Stimulated activated CD8-positive, alpha-beta memory T cell treated with anti-CD3 and anti-CD28 coated beads, Interleukin-7, amount 100 ng/mL, for 24 hours (primary cell): ENCODE data around the gene MAD1L1.
A peak's percentile ranks its signal among the peaks of the same experiment; 100 is the strongest.

Experiments used
- DNase-seq: peaks from one replicate; pipeline ENCODE4 v3.0.0-alpha.2; 2020; ENCODE audit warnings: low read depth

The MAD1L1 gene

DNA sequence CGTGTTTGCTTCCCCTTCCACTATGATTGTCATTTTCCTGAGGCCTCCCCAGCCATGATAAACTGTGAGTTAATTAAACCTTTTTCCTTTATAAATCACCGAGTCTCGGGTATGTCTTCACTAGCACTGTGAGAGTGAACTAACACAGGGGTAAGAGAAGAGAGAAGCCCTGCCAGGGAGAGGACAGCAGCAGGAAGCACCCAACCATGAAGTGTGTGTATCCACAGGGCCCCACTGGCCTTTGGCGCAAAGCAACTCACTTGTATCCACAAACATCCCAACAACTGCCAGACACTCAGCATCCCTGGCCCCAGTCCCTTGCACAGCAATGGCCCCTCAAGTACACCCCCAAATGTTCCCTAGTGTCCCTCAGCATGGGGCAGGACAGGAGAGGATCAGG, 115.1 kb downstream of the MAD1L1 start:
- DNase-seq = no peak

DNA sequence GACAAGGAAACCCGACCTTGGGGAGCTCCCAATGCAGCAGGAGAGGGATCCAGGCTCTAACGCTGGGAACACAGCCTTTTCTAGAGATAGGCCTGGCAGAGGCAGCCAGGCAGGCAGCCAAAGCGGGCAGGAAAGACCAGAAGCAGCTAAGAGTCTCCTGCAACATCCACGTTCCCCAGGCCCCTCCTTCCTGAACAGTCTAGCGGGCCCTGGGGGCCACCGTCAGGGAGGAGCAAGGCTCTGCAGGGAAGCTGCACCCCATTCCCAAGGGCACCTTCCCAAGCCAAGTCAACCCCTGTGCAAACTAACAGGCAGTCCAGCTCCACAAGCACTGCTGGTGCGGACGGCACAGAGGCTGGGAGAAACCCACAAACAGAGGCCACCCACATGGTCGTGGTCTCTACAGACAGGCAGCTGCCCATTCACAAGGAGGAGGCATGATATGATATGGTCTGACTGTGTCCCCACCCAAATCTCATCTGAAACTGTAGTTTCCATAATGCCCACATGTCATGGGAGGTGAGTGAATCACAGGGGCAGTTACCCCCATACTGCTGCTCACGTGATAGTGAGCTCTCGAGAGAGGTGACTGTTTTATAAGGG, 115.7 kb downstream of the MAD1L1 start:
- DNase-seq = no peak

DNA sequence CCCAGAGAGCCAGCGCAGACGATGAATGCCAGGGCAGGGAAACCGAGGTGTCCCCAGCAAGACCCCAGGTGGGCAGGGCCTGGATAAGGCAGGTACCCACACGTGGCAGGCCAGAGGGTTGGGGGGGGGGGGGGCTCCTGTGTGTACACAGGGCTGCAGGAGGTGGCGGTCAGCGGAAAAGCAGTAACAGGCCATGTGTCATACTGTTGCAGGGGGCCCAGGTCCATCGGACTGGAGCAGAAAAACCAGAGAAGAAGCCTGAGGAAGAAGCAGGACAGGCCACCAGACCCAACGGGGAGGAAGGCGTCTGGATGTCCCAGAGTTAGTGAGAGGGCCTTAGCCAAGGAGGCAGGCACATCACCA, 116.3 kb downstream of the MAD1L1 start:
- no peak for DNase-seq

DNA sequence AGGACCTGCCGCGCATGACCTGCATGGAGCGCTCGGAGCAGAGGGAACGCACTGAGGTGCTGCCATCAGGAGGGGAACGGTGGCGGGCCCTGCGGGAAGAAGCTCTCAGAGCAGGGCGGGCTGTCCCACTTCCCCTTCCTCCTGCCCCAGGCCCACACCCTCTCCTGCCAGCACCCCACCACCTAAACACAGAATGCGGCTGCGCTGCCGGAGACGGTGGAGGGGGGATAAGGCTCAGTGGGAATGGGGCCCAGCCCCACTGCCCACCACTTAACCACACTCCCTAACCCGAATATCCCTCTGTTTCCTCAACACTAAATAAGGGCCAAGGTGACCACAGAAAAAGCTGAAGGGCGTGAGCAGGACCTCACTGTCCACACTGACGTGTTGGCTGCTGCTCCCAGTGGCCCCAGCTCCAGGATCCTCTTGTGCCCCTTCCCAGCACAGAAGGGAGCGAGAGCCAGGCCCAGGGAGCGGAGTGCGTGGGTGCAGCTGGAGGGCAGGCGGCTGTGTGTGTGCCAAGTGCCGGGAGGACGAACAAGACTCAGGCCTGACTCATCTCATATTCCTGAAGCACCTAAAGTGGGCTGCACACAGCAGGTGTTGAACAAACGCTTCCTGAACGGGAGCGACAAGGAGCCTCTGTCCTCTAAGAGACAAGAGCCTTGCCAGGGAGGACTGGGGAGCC, 116.8 kb downstream of the MAD1L1 start:
- DNase-seq = no peak

DNA sequence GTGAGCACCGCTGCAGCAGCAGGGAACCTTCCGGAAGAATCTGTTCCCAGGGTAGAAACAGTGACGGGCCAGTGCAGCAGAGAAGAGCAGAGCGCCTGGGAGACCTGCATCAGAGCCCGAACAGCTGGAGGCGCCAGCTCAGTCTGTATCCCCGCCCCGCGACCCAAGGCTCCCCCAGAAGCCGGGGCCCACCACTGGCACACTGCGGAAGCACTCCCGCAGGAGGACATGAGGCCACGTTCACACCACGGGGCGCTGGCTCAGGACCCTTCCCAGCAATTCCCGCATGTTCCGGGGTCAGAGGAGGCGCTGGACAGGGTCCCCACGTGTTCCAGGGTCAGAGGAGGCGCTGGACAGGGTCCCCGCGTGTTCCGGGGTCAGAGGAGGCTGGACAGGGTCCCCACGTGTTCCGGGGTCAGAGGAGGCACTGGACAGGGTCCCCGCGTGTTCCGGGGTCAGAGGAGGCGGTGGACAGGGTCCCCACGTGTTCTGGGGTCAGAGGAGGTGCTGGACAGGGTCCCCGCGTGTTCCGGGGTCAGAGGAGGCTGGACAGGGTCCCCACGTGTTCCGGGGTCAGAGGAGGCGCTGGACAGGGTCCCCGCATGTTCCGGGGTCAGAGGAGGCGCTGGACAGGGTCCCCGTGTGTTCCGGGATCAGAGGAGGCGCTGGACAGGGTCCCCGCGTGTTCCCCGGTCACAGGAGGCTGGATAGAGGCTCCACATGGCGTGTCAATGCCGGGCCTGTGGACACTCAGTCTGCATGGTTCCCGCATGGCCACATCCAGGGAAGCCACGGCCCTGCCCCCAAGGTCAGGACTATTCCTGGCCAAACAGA, 117.6 kb downstream of the MAD1L1 start:
- DNase-seq = no peak

DNA sequence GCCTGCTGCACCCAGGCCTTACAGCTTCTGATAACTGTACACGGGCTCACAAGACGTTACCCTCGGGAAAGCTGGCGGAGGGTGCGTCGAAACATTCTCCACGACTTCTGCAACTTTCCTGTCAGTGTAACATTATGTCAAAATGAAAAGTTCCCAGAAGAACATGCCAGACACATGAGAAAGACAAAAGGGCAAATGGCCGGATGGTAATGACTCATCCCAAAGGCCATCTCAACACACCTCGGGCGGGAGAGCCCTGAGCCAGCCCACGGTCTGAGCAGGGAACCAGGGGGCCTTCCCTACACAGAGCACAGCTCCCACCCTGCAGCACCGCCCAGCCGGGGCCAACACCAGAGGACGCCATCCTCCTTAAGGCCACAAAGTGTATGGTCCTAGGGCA, 118.7 kb downstream of the MAD1L1 start:
- no peak for DNase-seq

DNA sequence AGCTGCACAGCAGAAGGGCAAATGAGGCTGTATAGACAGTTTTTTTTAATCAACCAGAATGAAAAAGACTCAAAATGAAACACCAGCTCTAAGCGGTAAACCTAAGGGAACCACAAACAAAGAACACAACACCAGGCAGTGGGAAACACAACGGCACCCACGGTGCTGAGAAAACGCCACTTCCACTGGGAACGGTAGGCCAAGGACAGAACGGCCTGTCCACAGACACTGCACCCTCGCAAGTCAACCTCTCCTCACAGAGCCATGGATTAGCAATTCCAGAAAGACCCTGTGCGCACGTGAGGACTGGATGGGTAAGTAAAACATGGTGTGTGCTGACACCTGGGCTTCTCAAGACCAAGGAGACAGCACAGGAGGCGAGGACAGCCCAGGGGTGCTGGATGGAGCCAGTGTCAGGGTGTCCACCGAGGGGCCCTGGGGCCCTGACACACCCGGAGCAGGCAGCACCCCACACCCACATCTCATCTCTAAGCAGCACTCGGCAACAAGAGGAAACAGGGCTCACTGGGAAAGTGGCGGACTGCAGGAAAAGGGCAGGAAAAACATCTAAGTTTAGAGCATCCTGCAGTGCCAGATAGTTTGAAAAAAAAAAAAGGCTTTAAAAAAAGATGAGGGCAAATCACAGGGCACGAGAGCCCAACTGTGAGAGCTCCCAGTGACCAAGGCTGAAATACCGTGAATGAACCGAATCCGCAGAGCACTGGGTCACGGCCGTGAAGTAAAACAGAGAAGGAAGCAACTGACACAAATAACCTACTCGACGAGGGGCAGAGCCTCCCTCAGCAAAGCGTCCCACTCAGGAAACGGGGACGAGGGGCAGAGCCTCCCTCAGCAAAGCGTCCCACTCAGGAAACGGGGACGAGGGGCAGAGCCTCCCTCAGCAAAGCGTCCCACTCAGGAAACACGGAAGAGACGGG, 120.2 kb downstream of the MAD1L1 start:
- DNase-seq = no peak

DNA sequence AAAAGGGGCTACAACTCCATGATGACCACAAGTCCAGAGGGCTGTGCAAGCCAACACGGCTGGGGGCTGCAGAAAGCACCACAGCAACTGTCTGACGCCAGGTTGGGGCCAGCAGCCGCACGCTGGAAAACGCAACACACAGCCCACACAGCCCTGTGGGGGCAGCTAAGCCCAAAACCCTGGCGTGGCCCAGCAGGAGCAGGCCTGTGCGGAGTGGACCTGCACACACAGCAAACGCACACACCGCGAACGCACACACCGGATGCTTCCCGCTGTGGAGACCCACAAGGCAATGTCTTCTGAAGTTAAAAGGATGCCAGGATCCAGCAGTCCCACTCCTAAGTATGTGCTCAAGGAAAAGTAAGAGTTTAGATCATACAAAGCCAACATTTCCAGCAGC, 121.2 kb downstream of the MAD1L1 start:
- DNase-seq = no peak

DNA sequence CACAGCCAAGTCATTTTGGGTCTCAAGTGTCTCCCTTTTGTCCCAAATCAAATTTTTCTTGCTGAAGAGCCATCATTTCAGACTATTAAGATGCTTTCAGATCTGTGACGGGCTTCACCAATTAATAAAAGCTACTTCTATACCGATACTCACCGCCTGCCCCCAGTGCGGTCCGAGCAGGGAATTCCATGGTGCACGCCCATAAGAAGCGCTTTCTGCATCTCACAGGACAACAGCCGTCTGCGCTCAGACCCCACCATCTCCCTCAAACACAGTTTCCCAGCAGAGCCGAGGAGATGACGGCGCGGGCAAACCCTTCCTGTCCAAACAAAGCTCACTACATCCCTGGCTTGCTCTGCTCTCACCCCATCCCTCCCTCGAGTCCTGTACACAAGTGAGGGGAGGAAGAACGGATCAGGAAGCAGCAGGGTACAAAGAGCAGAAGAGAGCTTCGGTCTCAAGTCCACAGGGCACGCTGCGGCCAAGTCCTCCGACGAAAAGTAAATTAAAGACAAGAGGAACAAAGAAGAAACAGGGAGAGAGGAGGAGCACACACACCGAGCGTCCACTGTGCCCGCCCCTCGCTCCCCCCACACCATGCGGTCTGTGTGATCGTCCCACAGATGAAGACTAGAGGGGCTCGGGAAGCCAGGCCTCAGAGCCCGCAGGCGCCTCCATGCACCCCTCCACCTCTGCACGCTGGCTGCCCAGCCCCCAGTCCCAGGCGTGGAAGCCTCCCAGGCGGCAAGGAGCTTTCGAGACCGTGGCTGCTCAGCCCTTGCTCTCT, 121.9 kb downstream of the MAD1L1 start:
- no peak for DNase-seq

DNA sequence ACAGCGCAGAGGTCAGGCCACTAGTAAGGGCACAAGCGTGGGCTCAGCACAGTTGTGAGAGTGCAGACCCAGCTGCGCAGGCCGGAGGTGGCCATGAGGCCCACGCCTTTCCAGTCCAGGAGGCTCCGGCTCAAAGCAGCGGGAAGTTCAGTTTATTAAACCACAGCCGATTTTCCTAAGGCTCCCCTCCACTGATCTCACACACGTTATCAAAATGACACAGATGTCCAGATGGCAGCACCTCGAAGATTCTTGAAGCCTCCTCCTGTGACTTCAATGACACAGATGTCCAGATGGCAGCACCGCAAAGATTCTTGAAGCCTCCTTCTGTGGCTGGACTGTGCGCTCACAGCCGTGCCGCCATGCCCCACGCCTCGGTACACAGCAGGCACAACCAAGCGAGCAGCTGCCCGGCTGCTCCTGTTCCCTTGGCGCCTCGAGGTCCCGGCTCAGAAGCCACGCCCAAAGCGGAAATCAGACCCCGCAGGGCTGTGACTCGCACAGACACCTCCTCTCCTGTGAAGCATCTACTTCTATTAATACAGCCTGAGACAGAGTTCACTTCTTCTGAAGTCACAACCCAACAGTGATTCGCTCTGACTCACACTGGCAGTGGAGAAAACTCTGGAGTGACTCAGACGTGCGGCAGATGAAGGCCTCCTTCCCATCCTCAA, 122.7 kb downstream of the MAD1L1 start:
- DNase-seq = peak; percentile 37

DNA sequence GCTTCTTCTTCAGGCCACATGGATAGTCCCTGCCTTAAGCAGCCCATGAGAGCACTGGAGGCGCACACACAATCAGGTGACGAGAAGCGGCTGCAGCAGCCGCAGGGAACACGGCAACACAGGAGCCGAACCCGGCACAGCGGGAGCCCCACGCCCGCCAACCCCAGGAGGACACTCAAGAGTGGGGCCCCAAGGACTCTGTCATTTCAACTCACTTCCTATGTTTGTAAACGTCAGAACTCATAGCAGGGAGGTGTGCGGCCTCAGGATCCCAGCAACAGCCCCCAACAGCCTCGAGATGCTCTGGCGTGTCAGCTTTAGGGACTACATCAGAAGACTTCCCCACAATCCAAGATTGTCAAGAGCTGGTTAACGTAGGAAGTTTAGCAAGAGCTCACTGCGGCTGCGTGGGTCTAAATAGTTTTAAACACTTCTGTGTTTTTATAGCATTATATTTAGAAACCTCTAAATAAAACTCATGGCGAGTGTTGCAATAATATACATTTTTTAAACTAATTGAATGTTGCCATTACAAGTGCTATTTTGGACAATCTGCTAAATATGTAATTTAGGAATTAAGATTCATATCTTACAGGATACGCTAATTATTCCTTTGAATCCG, 123.4 kb downstream of the MAD1L1 start:
- no peak for DNase-seq

DNA sequence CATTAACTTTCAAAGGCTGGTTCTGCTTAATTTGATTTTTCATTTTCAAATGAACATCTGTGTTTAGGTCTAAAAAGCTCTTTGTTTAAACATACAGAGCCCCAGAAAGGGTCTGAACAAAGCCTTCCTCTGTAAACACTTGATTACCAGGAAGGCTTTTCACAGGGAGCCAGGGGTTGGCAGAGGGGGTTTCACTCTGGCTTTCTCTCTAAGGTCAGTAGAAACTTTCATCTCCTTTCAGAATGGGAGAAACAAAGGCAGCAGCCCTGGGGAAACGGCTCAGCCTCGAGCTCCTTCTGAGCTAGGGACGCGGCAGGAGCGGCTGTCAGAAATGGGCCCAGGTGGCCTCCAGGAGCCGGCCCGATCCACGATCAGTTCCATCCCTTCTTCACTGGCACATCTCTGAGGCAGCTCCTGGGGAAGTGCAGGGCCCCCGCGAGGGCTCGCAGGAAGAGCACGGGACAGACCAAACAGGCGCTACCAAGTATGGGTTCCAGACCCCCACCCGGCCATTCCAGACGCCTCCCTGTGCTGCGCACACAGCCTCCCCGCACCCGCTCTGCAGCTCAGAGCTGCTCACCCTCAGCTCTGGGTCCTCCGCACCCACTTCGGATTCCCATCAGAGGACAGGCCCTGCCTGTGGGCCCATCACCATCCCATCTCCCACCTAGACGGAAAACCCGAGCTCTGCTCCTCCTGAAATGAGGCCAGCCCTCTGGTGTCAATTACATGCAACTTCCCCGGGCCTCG, 124.1 kb downstream of the MAD1L1 start:
- DNase-seq = no peak

DNA sequence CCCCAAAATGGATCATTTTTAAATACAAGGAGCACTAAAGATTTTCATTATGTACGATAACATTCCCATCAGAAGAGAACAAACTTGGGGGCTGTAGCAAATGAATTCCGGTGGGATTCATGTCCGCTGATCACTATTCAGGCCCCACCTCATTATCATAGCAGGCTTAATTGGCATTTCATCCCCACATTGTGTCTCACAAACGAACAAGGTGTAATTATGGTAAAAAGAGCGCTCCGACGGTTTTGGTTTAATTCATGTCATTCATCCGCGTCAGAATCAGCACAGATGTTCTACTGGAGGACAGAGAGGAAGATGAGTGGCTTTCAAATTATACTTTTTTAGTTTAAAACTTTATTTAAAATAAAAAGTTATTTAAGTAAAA, 124.7 kb downstream of the MAD1L1 start:
- DNase-seq = no peak

DNA sequence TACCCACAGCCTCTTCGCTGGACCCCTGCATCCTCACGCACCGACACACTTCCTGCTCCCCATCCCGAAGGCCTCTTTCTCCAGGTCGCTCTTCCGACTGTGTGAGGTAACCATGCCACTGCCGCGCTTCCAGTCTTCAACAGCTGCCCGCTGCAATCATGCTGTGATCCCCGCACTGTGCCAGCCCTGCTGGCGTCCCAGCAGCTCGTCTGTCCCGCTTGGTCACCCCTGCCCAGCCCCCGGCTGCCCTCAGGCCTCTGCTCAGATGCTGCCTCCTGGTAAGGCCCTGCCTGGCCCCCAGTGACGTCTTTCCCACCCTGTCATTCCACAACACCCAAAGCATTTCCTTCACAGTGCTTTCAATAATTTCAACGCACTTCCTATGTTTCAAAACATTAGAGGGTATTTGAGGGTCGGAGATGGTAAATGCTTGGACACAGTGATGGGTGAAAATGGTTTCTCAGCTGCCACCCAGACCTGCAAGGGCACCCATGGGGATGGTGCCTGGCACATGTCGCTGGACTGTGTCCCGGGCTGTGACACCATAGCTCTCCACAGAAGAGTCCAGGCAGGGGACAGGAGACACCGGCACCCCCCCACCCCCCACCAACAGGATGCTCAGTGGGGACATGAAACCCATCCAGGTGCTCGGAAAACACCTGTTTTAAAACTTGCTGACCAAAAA, 125.2 kb downstream of the MAD1L1 start:
- DNase-seq = no peak

DNA sequence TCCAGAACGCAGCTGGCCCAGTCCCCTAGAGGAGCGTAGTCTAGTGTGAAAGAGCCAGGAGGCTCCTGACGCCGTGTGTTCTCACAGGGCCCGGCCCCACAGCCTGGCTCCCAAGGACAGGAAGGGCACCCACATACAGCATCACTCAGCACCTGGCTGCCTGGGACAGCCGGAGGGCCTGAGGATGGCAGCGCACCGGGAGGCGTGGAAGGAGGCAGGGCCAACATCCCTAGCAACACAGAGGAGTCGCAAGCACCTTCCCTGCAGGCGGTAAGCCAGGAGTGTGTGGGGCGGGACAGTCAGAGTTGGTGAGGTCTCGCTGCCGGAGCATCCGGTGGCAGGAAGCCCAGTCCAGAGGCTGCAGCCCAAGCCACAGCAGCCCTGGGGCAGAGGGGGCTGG, 125.8 kb downstream of the MAD1L1 start:
- DNase-seq = no peak

DNA sequence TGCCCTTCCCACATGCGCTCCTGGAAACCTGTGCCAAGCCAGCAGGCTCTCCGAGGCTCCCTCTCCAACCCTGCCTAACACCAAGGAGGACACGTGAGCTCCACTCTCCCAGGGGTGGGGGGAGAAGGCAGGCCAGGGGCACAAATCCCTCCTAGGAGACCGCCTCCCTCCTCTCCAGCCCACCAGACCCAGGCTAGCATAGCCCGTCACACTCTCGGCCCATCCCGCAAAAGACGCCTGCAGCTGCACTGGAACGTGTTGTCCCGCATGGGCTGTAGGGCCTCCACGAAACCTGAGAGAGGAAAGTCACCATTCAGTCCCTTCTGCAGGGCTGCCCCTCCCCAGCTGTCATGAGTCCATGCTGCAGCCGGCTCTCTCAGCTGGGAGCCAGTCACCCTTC, 126.3 kb downstream of the MAD1L1 start:
- DNase-seq = no peak

DNA sequence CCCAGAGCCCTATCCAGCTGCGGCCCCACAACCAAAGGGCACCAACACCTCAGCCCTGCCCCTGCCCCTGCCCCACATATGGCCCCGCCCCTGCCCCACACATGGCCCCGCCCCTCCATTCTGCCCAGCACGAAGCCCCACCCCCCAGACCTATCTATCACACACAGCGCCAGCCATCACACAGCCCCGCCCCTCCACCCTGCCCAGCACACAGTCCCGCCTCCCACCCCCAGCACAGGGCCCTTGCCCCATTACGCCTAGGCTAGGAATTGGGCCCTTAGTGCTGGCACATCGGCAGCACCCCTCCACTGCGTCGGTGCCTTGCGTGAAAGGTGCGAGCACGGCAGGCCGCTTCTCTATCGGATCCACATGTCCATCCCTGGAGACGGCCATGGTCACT, 126.8 kb downstream of the MAD1L1 start:
- no peak for DNase-seq

DNA sequence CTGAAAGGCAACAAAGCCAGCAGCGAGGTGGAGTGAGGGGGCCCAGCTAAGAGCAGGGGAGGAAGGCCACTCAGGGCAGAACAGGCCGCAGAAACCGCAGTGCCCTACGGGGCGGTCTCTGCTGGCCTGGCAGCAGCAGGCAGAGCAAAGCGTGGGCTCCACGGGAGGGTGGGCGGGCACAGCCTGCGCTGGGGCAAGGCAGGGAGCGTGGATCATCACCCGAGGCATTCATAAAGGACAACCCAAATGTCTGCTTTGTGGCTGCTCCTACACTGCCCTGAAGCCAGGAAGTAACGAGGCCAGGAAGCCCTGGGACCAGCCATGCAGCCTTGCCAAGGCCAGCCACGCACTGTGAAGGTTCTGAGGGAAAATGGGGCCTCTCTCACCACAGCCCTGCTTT, 127.5 kb downstream of the MAD1L1 start:
- no peak for DNase-seq

DNA sequence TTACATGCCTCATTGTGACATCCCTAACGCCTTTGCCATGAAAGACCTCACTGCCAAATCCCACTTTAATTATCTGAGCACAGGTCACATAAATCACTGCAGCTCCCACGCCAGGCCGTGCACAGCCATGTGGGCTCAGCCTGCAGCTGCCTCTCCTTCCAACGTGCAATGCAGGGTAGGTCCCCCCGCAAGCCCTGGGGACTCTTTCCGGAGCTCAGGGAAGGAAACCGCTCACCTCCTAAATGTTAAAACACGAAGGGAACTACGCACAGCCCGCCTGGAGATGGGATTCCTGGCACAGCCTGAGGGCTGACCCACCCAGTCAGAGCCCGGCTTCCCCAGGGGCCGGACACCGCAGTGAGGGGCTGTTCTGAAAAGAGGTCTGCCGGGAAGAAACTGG, 128.0 kb downstream of the MAD1L1 start:
- no peak for DNase-seq
